OCI-LY7 (cell line): ENCODE results near the gene MARK4. TPM values are rescaled to one million over a fixed set of nuclear protein-coding genes. Genes with fewer than 3 reads are reported as not detected.
A peak's percentile ranks its signal among the peaks of the same experiment; 100 is the strongest.

Experiments
- BruUV-seq: library from RNA; stranded (reverse); fragments of 400-500 nt; replicated peaks from 2 replicates; lab custom pipeline; 2021; lab: Mats Ljungman, UMichigan
- CTCF ChIA-PET: fragments of 300-600 bp; sonication (Branson Sonifier 250); formaldehyde crosslinking; loops from one replicate; lab custom pipeline; 2022; ENCODE audit warnings: antibody characterized with exemption; ENCODE audit not compliant: unreplicated experiment; lab: Charles Lee
- POLR2A ChIA-PET: fragments of 300-600 bp; sonication (Branson Sonifier 250); formaldehyde crosslinking; loops from one replicate; lab custom pipeline; 2022; ENCODE audit warnings: antibody characterized with exemption; lab: Charles Lee
- DNase-seq: peaks from one replicate; pipeline ENCODE4 v3.0.0-alpha.2; 2015; ENCODE audit warnings: low spot score
- H2AFZ ChIP-seq: fragments of 200-600 bp; sonication (generic), shearing (Covaris generic); 2 replicates; pipeline ENCODE4 v1.6.1; 2014; ENCODE audit warnings: mild to moderate bottlenecking, antibody characterized with exemption, low read length, moderate library complexity
- H3K27ac ChIP-seq: fragments of 200-600 bp; sonication (generic); 2 replicates; pipeline ENCODE4 v1.5.1; 2014; ENCODE audit warnings: mixed run types, low read depth, mild to moderate bottlenecking, moderate library complexity, low read length, inconsistent platforms; ENCODE audit not compliant: poor library complexity, severe bottlenecking
- H3K36me3 ChIP-seq: fragments of 200-600 bp; sonication (generic); 2 replicates; pipeline ENCODE4 v1.6.1; 2014; ENCODE audit warnings: mild to moderate bottlenecking, antibody characterized with exemption, low read length, moderate library complexity, mixed read lengths; ENCODE audit not compliant: insufficient read depth
- H3K4me1 ChIP-seq: fragments of 200-600 bp; sonication (generic); 2 replicates; pipeline ENCODE4 v1.5.1; 2014; ENCODE audit warnings: mild to moderate bottlenecking, low read length; ENCODE audit not compliant: insufficient read depth, poor library complexity, severe bottlenecking
- H3K4me2 ChIP-seq: fragments of 200-600 bp; sonication (generic); 2 replicates; pipeline ENCODE4 v1.6.1; 2014; ENCODE audit warnings: mild to moderate bottlenecking, low read length
- H3K4me3 ChIP-seq: fragments of 200-600 bp; sonication (generic); 2 replicates; pipeline ENCODE4 v1.5.1; 2014; ENCODE audit warnings: mild to moderate bottlenecking, low read depth, low read length; ENCODE audit not compliant: poor library complexity, severe bottlenecking
- H3K79me2 ChIP-seq: fragments of 200-600 bp; sonication (generic); 2 replicates; pipeline ENCODE4 v1.6.1; 2016; ENCODE audit warnings: low read depth, mild to moderate bottlenecking, low read length, moderate library complexity, mixed read lengths; ENCODE audit not compliant: insufficient read depth
- H3K9me2 ChIP-seq: fragments of 200-600 bp; sonication (generic); 2 replicates; pipeline ENCODE4 v1.6.1; 2016; ENCODE audit warnings: mild to moderate bottlenecking, low read length, mixed read lengths; ENCODE audit not compliant: insufficient read depth
- H3K9me3 ChIP-seq: fragments of 200-600 bp; sonication (generic); 2 replicates; pipeline ENCODE4 v1.6.1; 2014; ENCODE audit warnings: mild to moderate bottlenecking, mixed run types, low read length, mixed read lengths
- H4K20me1 ChIP-seq: fragments of 200-600 bp; sonication (generic); 2 replicates; pipeline ENCODE4 v1.6.1; 2014; ENCODE audit warnings: mild to moderate bottlenecking, antibody characterized with exemption, low read length, moderate library complexity, mixed read lengths; ENCODE audit not compliant: insufficient read depth
- EZH2phosphoT487 ChIP-seq: fragments of 200-600 bp; sonication (generic); IDR thresholded peaks from 2 replicates; pipeline ENCODE4 v1.6.1; 2018; ENCODE audit warnings: low read depth, borderline replicate concordance, mild to moderate bottlenecking, mixed run types, antibody characterized with exemption, low read length, moderate library complexity, mixed read lengths
- intact Hi-C: fragments of 100-400 bp; cut with micrococcal nuclease; formaldehyde crosslinking; loops from one replicate; pipeline ENCODE4 v1.10.0; 2022; ENCODE audit not compliant: unreplicated experiment
- total RNA-seq, 2 experiments: library from RNA; depleted of rRNA in 1 of 2; stranded (reverse); fragments of >200 nt in 1 of 2; shearing (Covaris generic) in 1 of 2; gene quantifications; 2 replicates each; pipeline ENCODE4 v1.2.3, GENCODE V29; 2014 to 2022
- TF ChIP-seq, protein P1 (sequence below): fragments of 200-600 bp; sonication (generic); conservative IDR thresholded peaks from 2 replicates; pipeline ENCODE4 v1.5.1; 2014; ENCODE audit warnings: mild to moderate bottlenecking, antibody characterized with exemption, low read length, moderate library complexity, mixed read lengths

MARK4 gene
- total RNA-seq, 2 experiments from 2014 or later, result 14.2 to 24.5 TPM

DNA sequence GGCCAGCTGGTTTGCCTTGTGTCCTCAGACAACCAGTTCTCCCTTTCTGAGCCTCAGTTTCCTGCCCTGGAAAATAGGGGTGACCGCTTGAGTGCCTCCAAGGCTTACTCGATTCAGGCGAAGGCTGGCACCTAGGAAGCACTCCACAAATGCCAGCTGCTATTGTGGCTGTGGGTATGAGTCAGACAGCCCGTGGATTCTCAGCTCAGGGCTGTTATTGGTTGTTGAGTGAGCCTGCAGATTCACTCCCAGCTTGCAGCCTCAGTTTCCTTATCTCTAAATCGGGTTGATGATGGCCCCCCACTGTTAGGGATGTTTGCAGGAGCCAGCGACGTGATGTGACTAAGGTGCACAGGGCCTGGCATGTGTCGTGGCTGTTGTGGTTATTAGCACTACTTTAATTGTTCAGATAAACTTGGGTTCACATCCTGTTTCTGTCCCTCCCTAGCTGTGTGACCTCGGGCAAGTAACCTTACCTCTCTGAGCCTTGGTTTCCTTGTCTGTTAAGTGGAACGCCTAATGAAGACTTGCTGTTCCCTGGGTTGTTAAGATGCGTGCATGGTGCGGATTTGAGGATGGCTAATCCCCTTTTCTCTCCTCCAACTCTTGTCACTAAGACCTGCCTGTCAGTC, 2.4 kb downstream of the MARK4 start:
- Histone ChIP-seq H2AFZ (no peak overlapping the region), H3K4me1 (peaks cover 34% of the 10 kb centered on the region), H3K4me3 (no peak overlapping the region), H3K27ac (no peak overlapping the region), H3K9me3 (no peaks in the 10 kb centered on the region), H3K4me2 (peak overlapping the region; percentile 82; the same call in 1 of the 2 replicates), H3K79me2 (no peaks in the 10 kb centered on the region), H4K20me1 (no peaks in the 10 kb centered on the region), H3K9me2 (no peaks in the 10 kb centered on the region), H3K36me3 (no peaks in the 10 kb centered on the region)
- no TSS peak for BruUV-seq
- no peak for DNase-seq
- ChIA-PET POLR2A (interaction anchor here (1.3 kb wide), 1 partner anchor 73 kb away, joined by 3 read pairs; no protein-coding TSS in a partner anchor), CTCF (no interaction called here)
- intact Hi-C loops, result loop anchor here (5.0 kb wide), 1 partner anchor 84 kb away; no protein-coding TSS in a partner anchor
- no peak for TF ChIP-seq EZH2phosphoT487
- TF ChIP-seq, protein P1, sequence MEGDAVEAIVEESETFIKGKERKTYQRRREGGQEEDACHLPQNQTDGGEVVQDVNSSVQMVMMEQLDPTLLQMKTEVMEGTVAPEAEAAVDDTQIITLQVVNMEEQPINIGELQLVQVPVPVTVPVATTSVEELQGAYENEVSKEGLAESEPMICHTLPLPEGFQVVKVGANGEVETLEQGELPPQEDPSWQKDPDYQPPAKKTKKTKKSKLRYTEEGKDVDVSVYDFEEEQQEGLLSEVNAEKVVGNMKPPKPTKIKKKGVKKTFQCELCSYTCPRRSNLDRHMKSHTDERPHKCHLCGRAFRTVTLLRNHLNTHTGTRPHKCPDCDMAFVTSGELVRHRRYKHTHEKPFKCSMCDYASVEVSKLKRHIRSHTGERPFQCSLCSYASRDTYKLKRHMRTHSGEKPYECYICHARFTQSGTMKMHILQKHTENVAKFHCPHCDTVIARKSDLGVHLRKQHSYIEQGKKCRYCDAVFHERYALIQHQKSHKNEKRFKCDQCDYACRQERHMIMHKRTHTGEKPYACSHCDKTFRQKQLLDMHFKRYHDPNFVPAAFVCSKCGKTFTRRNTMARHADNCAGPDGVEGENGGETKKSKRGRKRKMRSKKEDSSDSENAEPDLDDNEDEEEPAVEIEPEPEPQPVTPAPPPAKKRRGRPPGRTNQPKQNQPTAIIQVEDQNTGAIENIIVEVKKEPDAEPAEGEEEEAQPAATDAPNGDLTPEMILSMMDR, result no peak

DNA sequence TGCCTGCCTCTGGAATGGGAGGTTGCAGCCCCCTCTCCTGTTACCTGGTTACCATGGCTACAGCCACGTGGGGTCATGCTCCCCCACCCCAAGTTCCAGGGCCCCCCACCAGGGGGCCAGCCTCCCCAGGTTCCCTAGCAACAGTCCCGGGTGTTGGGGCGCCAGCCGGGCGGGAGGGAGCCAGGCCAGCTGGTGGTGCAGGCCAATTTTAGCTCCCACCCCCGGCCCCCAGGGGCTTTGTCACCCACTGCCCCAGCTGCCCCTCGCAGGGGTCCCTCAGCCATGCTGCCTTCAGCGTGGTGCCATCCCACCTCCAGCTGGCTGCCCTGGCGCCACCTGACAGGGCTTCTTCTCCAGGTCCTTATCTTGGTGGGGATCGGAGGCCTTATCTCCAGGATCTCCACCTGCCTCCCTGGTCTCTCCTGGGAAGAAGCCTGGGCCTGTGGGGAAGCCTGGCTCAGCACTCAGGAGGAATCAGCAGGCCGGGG, 3.0 kb downstream of the MARK4 start:
- BruUV-seq, result no TSS peak
- POLR2A ChIA-PET, result no interaction called here
- CTCF ChIA-PET, result no interaction called here

More for the DNA sequence above, 3.0 kb downstream of the MARK4 start:
- no peaks in the 10 kb centered on the region for H3K9me3 ChIP-seq
- no peak for DNase-seq
- intact Hi-C loops, result loop anchor here (5.0 kb wide), 1 partner anchor 83 kb away; no protein-coding TSS in a partner anchor
- no peaks in the 10 kb centered on the region for H4K20me1 ChIP-seq
- H3K79me2 ChIP-seq, result no peaks in the 10 kb centered on the region
- TF ChIP-seq, protein P1, result peak; percentile 56
- no peak for TF ChIP-seq EZH2phosphoT487
- no peaks in the 10 kb centered on the region for H3K36me3 ChIP-seq
- no peak overlapping the region for H3K27ac ChIP-seq
- no peak overlapping the region for H2AFZ ChIP-seq
- H3K4me3 ChIP-seq, result no peak overlapping the region
- no peaks in the 10 kb centered on the region for H3K9me2 ChIP-seq
- H3K4me1 ChIP-seq, result peaks cover 30% of the 10 kb centered on the region
- H3K4me2 ChIP-seq, result peak overlapping the region; percentile 82; the same call in 1 of the 2 replicates
